ENCODE measurements around the gene PLPP3.

PLPP3 gene

DNA sequence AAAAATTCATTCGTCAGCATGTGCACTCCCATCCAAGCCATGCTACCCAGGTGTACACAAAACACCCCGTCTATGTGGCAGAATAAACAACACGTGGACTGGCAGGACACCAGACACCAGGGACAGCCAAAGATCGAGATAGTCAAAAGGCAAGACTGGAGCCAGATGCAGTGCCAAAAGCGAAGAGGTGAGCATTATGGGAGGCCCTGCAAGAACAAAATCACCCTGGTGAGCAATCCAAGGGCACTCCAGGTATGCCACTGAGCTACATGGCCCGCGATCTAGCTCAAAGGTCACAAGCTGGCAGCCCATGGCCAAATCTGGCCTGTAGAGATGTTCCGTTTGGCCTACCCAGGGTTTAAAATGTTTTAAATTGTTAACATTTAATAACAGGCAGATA lies 33.7 kb downstream of the PLPP3 start:
- no peak for DNase-seq

DNA sequence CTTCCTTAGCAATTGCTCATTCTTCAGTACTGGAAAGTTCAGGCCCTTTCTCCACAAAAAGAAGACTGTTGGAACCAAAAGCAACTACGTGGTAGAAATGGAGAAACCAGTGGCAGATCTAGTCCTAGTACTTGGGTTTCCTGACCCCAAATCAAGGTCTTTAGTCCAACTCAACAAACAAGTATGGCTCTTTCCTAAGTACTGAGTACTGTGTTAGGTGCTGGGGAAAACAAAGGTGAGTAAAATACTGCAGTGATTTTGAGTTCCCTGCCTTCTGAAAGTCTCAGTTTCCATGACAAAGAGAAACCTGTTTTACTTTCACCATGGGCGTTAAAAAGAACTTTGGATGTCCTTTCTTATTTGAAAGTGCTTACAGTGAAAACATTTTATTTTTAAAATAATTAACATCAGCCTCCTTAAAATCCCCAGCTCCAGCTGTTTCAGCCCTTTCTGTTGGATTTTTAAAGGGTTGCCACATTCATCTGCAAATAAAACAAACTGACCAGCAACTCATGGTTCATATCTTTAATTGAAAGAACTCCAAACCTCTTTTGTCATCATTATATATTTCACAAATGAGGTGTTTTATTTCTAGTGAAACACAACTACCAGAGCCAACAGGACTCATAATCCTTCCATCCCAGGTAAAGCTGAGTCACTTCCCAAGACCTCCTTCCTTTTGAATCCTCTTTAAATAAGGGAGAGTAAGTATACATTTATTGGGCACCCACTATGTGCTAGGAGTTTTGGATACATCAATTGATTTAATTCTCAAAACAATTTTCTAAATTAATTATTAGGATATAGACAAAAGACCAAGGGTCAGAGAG lies 35.4 kb downstream of the PLPP3 start:
- DNase-seq = no peak

DNA sequence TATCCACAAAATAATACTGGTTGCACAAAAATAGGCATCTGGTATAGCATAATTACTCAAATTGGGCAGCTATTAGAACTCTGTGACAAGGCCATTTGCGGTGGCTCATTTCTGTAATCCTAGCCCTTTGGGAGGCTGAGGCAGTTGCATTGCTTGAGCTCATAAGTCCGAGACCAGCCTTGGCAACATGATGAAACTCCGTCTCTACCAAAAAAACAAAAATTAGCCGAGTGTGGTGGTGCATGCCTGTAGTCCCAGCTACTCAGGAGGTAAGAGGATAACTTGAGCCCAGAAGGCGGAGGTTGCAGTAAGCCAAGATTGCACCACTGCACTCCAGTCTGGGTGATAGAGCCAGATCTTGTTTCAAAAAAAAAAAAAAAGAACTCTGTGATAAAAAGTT lies 36.7 kb downstream of the PLPP3 start:
- no peak for DNase-seq

DNA sequence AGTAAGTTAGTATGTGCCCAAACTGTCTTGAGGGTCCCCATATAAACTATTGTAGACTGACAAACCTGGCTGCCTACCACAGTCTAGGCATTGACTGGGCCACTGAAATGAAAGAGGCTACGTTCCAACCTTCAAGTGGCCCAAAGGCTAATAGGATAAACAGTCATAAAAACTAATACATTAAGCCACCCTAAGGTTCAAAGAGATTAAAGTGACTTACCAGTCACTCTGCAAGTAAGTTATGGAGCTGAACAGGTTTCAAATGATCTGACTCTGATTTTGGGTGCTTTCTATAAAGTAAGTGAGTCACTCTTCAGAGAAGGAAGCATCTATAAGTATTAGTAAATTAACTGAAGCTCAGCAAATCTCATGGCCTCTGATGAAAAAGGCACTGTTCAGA lies 38.0 kb downstream of the PLPP3 start:
- DNase-seq = no peak

DNA sequence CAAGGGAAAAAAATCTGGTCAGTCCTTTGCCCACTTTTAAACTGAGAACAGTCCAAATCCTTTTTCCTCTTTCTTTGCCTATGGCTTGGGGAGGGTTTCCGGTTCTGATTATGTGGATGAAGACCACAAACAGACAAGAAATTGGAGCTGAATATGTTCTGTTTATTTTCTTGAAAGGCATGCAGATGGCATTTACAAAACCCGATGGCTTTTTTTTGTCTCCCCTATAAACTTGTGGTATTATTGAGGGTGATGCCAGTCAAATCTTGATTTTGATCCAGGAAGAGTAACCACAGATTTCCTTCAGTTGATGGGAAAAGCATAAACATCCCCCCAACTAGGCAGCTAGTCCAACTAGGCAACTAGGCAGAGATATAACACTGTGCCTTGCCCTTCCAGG lies 38.9 kb downstream of the PLPP3 start:
- no peak for DNase-seq

DNA sequence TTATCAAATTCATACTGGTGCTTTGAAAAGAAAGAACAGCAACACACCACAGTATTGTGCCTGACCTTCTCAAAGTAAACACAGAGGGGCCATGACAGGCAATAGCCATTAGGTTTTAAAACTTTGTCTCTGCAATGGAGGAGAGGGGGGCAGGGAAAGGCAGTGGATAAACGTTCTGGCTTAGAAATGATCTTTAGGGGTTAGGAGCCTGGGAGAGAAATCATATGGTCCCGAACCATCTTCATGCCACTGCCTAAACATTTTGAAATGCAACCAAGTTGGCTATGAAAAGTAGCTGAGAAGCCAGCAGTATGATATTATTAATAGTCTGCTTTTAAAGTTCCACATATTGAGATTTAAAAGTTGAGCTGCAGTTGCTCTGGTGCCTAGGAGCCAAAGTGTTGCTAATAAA lies 39.8 kb downstream of the PLPP3 start:
- no peak for DNase-seq

DNA sequence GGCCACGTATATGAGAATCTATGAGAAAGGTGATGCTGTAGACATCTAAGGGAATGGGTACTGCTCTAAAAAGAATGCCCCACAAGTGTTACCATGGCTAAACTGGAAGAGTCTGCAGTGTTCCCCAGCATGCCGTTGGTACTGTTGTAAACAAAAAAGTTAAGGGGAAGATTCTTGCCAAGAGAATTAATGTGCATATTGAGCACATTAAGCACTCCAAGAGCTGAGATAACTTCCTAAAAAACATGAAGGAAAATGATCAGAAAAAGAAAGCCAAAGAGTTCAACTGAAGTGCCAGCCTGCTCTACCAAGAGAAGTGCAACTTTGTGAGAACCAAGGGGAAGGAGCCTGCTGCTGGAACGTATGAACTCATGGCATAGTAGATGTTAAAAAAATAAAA lies 40.8 kb downstream of the PLPP3 start:
- DNase-seq = no peak

DNA sequence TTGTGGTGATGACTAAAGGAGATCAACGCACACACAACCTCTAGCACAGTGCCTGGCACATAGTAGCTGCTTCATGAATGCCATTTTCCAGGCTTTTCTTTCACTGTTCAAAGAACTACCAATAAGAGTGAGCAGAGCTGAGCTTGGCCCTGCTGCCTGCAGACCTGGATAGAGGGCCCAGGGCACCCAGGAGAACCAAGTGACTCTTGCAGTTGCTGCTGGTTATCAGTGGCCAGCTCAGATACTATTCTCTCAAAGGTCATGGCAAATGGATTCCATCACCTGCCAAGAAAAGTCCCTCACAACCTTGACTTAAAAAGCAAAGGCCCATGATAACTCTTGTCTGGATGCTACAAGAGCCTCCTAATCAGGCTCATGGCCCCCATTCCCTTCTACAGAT lies 41.7 kb downstream of the PLPP3 start:
- DNase-seq = no peak

DNA sequence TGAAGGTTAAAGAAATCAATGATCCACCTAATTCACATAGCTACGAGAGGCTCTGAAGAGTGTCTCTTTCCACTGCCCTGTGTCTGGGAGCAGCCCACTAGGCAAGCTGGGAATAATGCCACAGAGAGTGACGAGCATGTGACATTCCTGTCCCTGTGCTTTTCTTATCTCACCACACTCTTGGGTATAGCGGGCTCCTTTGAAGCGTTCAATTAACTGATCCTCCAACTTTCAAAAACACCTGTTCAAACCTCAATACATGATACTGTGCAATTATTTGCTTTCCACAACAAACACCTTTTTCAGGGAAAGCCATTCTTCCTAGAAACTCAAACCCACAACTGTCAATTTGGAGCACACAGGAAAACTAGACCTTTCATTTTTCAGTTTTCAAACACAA lies 43.4 kb downstream of the PLPP3 start:
- no peak for DNase-seq

DNA sequence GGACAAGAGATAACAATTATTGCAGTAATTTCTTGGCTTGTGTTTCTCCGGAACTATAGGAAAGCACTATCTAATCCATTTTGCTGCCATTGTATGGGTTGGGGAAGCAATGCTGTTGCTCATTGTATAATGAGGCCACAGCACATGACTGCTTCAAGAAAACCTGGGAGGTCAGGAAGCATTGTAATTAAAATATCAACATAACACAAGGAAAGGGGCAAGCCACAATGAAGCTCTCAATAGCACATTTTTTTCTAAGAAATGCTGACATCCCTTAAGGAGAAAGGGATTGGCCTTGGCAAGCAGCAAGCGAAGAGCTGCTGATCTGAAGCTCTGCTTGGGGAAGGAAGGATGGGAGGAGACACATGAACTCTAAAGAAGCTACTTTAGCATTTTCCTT lies 44.0 kb downstream of the PLPP3 start:
- DNase-seq = no peak

DNA sequence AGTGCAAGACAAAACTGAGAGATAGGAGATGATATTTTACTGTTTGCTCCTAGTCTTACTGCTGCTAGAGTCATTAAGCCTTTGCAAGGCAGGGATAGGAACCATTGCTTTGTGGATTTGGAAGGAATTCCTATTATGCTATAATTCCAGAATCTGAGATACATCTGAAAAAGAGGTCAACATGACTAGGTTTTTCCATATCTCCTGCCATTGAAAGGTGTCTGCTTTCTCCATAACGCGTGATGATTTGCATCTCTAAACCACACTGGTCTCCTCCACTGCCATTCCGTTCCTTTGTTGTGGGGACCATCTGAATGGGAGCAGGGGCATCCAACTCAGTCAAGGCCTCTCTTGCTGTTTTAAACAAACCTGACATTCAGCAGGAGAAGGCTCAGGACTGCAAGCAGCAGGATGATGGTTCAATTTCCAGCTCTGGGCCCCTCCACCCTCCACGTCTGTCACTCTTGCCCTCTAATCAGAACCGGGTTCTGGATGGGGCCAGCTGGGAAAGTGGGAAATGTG lies 45.2 kb downstream of the PLPP3 start:
- DNase-seq = no peak

DNA sequence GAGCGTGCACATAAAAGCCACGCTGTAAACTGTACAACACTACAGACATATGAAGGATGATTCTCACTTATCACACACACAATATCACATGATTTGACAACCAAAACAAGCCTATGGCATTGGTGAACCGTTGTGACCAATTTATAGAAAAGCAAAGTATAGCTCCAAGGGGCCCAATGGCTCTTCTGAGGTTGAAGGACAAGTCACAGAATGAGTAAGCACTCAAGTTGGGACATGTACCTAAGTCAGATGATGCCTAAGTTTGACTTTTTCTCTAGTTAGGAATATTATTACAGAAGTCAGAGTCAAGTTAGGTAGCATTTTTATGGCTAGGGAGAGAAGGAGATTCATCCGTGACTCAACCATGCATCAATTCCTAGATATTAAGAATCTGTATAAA lies 45.7 kb downstream of the PLPP3 start:
- no peak for DNase-seq

DNA sequence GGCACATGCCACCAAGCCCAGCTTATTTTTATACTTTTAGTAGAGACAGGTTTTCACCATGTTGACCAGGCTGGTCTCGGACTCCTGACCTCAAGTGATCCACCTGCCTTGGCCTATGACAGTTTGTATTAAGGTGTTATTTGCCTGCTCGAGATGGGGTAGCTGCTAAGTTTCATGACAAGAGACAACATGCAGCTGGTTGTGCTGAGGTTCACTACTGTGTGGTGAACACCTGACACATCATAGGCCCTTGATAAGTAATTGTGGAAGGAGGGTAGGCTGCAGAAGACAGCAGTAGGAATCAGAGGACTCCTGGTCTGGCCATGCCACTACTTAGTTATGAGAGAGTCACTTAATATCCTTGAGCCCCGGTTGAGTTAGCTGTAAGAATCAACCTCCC lies 46.2 kb downstream of the PLPP3 start:
- DNase-seq = no peak

DNA sequence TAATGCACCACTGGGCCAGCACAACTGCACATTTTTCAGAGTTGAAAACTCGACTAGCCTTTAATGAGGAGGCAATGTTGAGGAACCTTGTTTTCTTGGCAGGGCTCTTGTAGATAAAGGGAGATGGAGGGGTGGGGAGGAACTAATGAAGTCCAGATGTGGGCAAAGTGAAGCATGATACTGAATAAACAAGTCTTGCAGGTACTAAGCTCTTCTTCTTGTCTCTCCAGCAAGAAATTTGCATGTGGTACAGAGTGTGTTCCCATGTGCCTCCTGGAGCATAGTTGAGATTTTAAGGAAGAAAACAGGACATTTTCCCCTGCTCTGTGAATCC lies 47.0 kb downstream of the PLPP3 start:
- DNase-seq = no peak

DNA sequence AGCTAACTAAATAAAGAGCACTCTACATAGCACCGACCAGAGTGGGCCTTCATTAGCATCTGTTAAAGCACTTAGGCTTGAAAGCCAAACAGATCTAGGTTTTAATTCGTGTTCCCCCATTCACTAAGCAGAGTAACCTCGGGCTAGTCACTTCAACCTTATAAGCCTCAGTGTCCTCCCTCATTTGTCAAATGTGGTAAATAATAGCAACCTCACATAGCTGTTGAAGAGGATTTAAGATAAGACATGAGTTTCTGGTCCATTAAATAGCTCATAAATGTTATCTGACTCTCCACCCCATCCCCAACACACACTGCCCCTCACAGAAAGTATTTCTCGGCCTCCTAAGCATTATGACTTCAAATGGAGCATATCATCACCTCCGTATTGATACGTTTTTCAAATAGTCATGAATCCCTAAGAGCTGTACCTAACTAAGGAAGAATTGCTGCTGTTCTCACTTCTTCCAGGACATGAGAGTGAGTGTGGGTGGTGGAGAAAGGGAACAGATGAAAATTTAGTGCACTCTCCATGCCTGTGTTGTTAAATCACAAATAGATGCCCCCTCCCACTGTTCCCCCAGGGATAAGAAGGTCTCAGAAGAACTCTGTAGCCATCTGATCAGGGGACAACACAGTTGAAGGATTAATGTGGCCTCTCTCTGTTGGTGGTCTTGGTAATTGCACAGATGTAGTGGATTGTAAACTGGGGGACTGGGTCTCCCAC lies 47.6 kb downstream of the PLPP3 start:
- no peak for DNase-seq

DNA sequence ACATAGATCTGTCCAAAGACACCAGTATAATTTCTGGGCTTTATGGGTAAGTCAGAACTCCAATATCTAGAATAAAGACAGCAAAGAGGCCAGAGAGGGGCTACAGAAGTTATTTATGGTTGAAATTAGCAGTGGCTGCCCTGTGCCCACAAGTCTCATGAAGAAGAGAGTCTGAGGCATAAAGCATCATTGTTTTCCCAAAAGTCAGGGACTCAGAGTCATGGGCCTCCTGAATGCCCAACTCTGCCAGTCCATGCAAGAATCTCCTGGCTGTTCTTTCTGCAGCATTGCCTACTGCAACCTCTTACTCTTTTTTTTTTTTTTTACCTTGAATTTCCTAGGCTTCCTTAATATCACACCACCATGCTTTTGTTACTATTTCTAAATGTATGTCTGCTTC lies 49.6 kb downstream of the PLPP3 start:
- DNase-seq = no peak

DNA sequence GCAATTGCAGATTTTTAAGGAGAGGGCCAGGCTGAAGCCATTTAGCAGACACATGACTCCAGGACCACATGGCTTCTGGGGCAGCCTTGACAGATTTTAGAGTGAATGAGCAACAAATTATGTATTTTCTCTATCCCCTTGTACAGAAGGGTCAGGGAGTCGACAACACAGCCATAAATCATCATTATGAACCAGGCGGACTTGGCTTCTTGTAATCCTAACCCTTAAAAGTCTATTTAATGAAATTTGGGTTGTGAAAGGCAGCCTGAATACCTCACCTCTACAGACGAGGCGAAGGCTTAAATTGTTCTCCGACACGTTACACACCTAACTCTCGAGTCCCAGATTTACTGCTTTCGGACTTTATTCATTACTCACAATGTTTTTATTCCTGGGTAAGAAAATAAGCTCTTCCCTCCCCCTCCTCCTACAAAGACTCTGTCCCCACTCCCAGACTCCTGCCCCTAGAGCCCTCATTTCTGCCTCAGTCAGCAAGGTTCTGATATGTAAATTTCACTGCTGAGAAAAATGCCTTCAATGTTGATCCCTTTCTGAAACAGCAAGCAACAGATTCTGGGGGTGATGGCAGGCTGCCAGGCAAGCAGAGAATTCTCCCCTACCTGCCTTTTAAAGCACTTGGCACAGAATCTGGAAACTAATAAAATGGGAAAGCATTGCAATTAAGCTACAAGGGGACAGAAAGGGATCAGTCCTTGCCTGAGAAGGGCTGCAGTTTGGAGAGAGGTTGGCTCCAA lies 51.6 kb downstream of the PLPP3 start:
- DNase-seq = no peak

DNA sequence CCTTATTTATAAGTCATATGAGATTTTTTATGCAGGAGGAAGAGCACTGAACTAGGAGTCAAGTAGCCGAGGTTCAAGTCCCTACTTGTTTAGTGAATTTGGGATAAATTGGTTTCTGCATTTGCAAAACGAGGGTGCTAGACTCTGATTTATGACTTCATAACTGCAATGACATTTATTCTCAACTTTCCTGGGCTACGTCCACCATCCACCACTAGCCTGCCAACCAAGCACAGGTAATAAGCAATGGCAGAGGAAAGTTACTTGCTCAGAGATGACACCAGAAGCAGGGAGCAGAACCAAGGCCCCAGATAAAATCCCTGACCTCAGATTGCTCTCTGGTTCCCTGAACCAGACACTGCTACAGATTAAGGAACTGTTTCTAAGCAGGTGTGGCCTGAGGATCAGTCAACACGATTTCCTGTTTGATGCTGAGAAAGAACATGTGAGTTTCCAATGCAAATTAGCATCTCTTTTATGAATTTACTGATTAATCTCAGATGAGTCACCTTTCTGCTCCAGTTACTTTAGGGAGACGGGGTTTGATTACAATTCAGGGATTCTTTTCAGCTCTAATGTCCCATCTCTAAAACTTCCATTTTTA lies 52.7 kb downstream of the PLPP3 start:
- peak in 2 of 4 experiments; percentile 29 to 38 for DNase-seq

DNA sequence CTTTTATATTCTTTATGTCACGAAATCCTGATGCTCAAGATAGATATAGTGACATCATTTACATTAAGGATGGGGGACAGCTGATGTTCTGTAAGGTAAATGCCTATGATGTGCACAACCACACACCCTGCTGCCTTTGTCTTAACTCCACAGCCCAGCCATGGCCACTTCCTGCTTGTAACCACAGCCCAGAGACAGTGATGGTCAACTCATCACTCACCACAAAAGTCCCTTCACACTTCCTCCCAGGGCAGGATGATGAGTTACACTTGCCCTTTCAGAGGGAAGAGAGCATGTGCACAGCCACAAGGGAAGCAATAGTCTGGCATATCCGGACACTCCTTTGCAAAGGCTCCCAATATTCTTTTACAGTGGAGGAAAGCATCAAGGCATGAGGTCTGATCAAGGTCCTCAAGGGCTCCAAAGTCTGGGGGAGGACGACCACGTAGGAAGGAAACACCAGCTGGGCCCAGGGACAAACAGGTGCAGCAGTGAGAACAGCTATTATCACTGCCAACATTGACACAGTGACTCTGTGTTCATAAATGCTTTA lies 53.8 kb downstream of the PLPP3 start:
- peak; percentile 83 to 94 (median 90) for DNase-seq

DNA sequence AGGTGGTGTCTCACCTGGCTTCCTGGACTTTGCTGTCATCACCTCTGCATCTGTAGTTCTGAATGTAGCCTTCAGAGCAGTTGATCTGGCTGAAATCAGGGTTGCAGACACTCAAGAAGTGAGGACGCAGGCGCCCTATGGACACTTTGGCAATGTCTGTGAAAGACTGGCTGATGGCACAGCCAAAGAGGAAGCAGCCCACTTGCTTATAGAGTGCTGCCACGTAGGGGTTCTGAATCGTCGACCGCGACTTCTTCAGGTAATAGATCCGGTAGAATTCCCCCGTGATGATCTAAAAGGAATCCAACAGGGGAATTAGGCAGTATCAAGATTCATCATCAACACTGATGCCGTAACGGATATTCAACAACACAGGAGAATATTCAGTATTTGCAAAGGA lies 55.1 kb downstream of the PLPP3 start:
- no peak for DNase-seq

DNA sequence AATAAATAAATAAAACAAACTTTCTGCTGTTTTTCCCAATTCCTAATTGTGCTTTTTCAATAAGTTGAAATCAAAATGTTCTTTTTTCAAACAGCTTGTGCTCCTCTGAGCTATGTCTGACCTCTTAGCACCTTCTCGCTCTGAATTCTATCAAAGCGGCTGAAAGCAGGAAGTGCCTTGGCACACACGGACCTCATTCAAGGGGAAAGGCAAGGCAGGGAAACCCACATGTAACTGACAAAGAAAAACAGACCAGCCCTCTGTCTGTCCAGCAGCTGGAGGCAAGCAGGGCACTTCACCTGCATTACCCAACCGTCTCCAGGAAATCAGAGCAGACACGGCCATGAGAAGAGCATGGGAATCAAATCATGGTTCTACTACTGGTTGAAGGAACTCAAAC lies 56.7 kb downstream of the PLPP3 start:
- DNase-seq = peak in 3 of 4 experiments; percentile 23 to 43 (median 27)

DNA sequence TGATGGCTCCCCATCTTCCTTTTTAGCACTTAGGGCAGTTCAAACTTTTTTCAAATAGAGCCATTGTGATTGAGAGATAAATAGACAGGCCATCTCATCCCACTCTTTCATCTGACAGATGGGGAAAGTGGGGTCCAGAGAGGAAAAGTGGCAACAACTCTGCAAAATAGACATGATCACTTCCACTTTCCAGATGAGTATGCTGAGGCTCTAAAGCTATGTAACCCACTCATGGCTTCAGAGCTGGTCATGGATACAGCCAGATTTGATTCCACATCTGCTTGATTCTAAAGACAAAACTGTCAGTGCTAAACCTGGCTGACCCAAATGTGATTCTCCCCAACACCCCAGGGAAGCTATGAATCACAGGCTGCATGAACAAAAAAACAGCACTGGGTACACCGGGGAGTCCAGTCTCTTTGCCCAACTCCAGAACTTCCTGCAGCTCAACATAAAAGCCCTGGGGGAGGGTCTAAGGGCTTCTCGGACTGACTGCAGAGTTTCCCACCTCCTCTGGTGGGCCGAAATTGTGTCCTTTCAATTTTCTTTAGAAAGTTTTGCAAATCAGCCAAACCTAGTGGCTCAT lies 59.3 kb downstream of the PLPP3 start:
- DNase-seq = no peak

Data from suppressor macrophage (primary cell).